Fibroblast of pulmonary artery (primary cell): Measurements from ENCODE around the gene PCDHB16.

ENCODE experiments used
- DNase-seq: peaks from one replicate; pipeline ENCODE4 v3.0.0-alpha.2; 2010; ENCODE audit warnings: low read depth
- H3K4me3 ChIP-seq: replicated peaks from 2 replicates; pipeline ENCODE4 v1.5.1; 2011; ENCODE audit warnings: low read depth, mild to moderate bottlenecking, control low read depth, low read length, moderate library complexity
- TF ChIP-seq, protein P1 (sequence below): IDR thresholded peaks from 2 replicates; pipeline ENCODE4 v1.5.1; 2011; ENCODE audit warnings: mild to moderate bottlenecking, control low read depth, low read length, inconsistent platforms; ENCODE audit errors: missing control alignments

Gene PCDHB16

DNA sequence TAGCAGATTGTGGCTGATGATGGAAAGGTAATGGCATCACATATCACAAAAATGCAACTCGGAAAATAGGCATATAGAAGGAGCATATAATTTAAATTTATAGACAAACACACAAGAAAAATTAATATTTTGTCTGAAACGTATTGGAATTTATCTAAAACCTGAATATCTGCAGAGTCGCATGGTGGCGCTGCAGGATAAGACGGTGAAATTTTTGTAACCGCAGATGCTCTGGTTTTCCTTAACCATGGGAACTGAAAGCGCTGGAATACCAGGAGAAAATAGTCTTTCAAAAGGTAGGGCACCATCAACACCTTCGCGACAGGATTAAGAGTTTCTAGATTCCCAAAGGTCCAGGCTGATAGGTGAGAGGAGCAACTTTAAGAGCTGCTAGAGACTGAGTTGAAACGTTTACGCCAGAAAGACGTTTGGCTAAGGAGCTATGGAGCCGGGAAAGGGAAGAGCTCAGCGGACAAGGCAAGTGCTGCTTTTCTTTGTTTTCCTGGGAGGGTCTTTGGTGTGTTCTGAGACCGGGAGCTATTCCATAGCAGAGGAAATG is 52.0 kb downstream of the PCDHB16 start:
- peak; percentile 36 for DNase-seq
- TF ChIP-seq, protein P1, sequence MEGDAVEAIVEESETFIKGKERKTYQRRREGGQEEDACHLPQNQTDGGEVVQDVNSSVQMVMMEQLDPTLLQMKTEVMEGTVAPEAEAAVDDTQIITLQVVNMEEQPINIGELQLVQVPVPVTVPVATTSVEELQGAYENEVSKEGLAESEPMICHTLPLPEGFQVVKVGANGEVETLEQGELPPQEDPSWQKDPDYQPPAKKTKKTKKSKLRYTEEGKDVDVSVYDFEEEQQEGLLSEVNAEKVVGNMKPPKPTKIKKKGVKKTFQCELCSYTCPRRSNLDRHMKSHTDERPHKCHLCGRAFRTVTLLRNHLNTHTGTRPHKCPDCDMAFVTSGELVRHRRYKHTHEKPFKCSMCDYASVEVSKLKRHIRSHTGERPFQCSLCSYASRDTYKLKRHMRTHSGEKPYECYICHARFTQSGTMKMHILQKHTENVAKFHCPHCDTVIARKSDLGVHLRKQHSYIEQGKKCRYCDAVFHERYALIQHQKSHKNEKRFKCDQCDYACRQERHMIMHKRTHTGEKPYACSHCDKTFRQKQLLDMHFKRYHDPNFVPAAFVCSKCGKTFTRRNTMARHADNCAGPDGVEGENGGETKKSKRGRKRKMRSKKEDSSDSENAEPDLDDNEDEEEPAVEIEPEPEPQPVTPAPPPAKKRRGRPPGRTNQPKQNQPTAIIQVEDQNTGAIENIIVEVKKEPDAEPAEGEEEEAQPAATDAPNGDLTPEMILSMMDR: peak; percentile 31
- H3K4me3 ChIP-seq: peak overlapping the region; percentile 35
